Stimulated activated CD4-positive, alpha-beta T cell treated with anti-CD3 and anti-CD28 coated beads, Interleukin-1b, Interleukin-23, amount 100 ng/mL, for 4 hours (primary cell): ENCODE measurements around the gene LMBRD2.
"Not testable (repeated sequence)": the region's sequence is repeated elsewhere in the genome, so short reads cannot be mapped to it uniquely, and the experiment has no call there.

Source experiments
- DNase-seq, 2 donors: peaks; one replicate each; pipeline ENCODE4 v3.0.0-alpha.2; 2020; ENCODE audit warnings: low read depth in 2 of 2

LMBRD2 gene

DNA sequence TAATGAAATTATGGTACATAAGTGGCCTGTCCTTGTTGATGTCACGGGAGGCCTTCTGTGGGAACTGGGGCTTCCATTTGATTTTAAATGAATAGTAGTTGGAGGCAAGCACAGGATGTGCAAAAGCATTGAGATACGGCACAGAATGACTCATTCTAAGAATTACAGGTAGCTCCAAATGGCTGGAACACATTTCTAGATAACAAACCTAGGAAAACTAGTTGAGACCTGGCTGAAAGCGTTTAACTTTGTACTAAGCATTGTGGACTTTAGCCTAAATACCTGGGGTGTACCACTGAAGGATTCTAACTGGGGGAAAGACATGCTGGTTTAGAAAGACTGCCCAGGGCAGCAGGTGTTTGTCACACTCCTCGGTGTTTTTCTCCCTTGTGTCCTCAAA, 9.7 kb upstream of the LMBRD2 start:
- DNase-seq: no peak

DNA sequence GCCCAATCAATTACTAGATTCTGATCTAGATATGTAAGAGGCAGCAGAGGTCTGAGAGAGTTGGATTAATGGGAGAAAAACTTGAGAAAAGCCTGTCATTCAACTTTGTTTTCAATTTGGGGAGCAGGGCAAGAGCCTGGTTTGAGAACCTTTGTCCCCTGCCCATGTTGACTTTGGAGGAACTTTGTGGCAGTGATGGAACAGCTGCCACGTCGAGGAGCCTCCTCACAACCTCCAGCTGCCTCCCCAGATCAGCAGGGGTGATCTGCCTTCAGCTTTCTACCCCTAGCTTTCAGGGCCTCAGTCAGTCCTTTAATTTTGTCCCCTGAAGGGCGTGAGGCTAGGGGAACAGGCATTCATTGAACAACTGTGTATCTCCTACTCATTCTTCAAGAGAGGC, 8.9 kb upstream of the LMBRD2 start:
- no peak for DNase-seq

DNA sequence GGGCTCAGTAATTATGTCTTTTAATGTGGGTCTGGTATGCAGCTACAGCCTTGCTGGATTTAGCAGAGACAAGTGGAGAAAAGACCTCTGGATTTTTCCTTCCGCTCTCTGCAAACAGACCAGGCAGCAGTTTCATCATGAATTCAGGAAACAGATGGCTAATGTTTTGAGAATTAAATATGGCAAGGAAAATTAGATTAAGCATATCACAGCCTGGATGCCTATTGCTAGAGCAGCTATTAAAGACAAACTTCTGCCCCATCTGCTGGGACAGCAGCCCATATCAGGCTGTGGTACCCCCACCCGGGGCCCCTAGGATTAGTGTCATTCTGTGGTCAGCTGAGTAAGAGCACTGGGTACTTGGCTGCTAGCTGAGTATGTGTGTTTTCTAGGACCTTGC, 6.5 kb upstream of the LMBRD2 start:
- no peak for DNase-seq

DNA sequence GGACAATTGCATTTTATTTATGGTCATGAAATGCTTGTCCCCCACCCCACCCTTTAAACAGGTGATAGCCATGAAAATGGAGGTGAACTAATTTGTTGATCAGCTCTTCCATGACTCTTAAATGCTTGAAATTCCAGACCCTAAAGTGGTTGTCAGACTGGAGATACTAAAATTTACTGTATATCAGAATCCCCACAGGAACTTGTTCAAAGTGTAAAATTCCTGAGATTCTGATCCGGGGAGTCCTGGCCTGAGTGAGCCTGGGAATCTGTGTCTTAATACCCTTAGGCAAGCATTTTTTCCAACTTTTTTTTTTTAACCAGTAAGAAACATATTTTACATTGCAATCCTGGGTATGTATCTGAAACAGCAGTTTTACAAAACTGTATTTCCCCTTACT, 4.9 kb upstream of the LMBRD2 start:
- DNase-seq: no peak

DNA sequence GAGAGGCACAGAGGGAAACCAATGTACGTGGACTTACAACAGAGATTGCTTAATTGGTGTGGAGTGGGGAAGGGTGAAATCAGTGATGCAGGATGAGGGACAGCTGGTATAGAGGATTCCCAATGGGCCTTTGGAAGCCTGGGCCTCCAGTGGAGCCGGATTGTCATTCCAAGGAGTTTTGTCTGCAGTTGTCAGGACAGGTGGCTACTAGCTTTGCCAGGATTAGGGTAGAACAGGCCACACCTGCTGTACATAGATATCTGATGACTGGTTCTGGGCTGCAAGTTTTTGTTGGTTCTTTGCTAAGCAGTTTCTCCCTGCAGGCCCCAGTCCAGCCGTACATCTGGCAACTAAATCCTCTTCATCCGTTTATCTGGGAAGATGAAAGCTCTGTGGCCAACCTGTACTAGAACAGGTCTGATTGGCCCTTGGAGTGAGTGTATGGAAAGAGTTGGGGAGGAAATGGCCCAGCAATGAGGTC, 4.5 kb upstream of the LMBRD2 start:
- no peak for DNase-seq

DNA sequence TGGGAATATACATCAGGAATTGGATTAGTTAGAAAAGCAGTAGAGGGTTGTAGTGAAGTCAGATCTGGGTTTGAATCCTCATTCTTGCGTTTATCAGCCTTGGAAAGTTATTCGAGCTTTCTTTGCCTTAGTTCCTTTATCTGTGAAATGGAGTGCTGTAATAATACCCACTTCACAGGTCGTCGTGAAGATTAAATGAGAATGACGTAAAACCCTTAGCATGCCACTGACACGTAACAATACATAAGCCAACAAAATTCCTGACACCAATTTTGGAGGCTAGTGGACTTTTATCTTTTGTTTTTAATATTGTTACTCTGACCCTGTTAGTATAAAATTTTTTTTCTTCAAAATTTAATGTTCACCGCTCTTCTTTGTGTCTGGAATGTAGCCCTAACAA, 3.6 kb upstream of the LMBRD2 start:
- no peak for DNase-seq

DNA sequence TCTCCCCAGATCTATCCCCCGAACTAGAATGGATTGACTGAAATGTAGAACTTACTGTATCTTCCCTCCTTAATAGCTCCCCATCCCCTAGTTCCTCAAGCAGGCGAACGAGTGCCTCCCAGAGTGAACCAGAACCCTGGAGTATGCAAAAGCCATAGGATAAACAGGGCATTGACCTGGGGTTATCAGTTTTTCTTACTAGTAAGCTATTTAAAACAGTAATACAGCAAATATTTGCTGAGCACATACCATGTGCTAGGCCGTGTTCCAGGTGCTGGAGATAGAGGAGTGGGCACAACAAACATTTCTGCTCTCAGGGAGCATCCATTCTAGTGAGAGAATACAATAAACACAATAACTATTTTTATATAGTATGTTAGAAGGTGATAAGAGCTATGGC, 2.0 kb upstream of the LMBRD2 start:
- DNase-seq: no peak

DNA sequence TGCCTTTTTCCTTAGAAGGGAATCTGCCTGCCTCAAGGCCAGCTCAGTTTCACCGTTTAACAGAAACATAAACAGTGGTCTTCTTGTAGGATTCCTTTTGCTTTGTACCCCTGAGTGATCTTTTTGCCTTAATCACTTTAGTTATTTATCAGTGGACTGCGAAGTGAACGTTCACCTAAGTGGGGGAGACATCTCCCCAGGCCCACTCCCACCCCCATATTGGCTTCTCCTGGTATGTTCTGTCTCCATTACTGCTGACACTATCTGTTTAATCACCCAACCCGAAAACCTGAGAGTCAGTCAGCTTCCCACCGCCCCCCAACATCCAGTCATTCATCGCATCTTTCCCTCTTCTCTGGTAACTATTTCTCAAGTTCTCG, 1.6 kb upstream of the LMBRD2 start:
- DNase-seq: no peak

DNA sequence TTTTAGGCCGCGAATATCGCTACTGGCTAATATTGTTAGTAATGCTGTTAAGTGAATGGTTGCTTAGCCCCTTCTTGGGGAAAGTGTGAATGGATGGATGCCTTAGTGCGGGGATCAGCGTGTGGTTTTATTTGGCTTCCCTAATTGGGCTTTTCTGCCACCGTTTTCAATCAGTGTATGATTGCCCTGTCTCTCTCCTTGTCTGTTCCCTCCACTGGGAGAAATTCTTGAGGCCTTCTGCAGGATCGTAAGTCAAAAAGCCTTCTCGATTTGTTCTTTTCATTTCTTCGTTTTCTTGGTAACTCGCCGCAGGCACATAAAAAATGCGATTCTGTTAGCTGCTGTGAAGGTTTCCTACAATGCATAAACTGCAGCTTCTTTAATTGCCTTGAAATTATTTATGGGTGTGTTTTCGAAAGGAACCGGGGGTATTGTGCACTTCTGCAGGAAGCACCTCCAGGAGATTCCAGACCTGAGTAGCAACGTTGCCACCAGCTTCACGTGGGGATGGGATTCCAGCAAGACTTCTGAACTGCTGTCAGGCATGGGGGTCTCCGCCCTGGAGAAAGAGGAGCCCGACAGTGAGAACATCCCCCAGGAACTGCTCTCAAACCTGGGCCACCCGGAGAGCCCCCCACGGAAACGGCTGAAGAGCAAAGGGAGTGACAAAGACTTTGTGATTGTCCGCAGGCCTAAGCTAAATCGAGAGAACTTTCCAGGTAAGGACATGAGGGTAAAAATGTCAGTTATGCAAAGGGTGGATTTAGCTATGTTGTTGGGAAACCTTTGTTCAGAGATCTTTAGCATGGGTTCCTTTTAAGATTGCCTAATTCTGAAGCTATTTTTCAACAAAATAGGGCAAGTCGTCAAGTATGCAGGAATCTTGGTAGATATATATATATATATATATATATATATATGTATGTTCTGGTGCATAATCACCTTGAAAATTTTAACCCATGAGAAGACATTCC, 924 bp upstream of the LMBRD2 start:
- no peak for DNase-seq

DNA sequence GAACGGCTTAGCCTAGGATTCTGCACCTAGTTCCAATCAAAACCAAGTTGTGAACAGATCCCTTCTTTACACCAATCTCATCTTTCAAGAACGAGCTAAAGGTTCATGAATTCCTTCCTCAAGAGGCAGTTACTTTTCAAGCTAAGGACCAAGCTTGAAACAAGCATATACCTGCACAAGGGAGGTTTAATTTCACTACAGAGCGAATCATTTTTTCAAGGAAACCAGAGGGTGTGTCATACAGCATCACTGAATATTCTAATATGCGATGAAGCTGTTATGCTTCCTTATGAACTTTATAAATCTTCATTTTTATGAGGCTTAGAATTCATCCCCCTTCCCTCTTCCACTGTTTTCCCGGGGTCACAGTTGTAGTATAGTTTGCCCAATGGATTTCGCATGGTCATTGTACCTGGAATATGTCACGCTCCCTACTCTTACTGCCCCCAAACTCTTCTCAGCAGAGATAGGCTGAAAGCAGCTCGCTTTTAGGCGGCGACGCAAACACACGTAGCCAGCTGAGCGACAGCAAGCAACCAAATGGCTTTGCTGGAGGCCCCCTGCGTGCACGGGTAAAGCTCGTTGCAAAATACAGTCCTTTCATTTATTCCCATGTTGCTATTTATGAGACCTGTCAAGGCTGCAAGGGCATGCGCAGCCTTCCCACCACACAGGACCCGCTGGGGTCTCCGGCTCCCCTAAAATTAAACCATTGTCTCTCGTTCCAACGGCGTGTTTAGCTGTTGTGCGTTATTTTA, 832 bp downstream of the LMBRD2 start:
- DNase-seq: peak in 1 of 2 donors; percentile 24

DNA sequence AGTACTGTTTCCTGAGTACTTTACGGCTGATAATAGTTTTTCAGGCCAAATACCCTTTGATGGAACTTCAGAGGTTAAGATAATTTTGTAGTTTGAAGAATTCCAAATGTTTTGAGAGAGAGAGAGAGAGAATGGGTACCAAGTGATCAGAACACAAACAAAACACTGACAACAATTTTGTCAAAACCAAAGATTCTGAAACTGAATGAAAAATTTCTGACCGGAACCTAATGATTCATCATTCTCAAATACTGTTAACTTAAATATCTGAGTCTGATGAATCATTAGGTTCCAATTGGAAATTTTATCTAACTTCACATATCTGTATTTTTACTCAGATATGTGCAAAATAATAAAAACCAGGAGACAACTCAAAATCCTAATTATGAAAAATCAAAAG, 4.0 kb downstream of the LMBRD2 start:
- DNase-seq: no peak

DNA sequence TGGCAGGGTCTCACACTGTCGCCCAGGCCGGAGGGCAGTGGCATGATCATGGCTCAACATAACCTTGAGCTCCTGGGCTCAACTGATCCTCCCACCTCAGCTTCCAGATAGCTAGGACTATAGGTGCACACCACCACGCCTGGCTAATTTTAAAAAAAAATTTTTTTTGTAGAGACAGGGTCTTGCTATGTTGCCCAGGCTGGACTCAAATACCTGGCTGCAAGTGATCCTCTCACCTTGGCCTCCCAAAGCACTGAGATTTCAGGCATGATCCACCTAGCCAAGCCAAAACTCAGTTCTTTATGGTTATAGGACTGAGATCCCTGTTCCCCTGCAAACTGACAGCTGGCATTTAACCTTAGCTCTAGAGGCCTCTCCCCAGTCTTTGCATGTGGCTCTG, 5.3 kb downstream of the LMBRD2 start:
- DNase-seq: no peak

DNA sequence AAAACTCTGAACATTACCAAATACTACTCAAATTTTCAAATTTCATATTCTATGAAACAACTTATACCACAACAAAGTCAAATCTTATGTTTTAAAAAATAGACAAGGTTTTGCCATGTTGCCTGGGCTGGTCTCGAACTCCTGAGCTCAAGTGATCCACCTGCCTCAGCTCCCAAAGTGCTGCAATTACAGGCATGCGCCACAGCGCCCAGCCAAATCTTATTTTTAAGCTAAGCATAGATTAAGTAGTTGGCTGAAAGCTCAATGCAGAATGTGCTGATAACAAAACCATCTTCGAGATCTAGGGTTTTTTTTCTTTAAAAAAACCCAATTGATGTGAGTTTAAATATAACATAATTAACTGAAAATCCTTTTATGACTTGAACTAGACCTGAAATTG, 6.4 kb downstream of the LMBRD2 start:
- DNase-seq: no peak

DNA sequence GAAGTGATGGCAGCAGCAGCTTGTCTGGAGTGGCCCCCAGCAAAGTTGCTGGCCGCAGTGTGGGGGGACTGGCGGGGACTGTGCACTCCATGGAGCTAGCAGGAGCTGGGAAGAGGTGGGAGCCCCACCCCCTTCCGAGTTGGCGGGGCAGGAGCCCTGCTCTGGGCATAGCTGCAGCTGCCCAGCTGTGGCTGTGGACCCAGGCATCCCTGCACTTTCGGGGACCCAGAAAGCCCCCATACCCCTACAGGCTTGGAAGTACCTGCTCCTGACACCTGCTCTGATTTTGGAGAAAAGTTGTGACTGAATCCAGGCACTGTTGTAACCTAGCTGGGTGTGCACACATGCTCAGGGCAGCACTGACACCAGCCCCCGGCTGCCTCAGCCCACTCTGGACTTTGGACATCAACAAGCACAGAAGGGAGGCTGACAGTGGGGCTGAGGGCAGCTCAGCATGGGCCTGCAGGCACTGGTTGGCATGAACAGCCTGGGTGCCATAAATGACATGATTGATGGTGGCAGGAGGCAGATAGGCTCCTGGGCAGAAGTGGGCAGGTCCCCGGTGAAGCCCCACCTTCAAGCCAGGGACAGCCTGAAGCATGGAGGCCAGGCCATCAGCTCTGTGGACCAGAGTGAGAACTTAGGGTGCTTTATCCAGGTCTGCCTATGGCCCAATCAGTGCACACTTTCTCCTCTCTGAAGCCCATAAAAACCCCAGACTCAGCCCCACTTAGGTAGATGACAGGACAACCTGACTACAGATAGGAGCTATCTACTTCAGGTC, 12.6 kb downstream of the LMBRD2 start:
- no peak for DNase-seq

DNA sequence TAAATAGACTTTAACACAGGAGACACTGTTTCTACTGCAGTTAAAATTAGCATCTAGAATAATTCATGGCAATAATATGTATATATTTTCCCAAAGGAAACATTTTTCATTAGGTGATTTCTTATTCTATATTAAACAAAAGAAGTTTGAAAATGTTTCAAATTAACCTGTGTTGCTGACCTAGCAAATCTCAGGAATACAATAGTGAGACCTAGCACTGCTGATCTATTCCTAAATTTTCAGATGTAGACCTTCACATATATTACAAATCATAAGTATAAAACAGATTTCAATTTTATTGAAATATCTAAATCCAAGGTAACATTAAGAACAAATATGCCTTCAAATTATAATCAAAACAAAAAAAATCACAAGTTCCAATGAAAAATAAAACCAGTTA, 15.1 kb downstream of the LMBRD2 start:
- no peak for DNase-seq

DNA sequence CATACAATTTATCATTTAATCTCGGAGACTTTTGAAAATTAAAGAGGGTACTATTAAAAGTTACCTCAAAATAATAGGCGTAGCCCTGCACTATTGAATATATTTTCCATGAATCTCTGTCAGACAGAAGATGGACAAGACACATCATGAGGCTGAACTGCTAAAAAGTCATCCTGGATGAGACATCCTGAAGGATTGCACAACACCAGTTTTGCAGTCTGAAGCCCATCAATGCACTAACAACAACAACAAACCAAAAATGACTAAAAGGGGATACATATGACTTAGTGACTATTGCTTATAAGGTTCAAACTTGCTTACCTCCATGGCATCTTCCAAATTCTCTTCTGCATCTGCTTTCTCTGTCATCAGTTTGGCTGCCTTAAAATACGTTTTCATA, 15.7 kb downstream of the LMBRD2 start:
- no peak for DNase-seq

DNA sequence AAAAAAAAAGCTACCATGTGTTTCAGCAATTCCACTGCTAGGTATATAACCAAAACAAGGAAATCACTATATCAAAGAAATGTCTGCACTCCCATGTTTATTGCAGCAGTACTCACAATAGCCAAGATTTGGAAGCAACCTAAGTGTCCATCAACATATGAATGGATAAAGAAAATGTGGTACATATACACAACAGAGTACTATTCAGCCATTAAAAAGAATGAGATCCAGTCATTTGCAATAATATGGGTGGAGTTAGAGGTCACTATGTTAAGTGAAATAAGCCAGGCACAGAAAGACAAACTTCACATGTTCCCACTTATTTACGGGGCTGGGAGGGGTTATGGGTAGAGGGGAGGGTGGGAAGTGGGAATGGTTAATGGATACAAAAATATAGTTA, 18.7 kb downstream of the LMBRD2 start:
- DNase-seq: not testable (repeated sequence)

DNA sequence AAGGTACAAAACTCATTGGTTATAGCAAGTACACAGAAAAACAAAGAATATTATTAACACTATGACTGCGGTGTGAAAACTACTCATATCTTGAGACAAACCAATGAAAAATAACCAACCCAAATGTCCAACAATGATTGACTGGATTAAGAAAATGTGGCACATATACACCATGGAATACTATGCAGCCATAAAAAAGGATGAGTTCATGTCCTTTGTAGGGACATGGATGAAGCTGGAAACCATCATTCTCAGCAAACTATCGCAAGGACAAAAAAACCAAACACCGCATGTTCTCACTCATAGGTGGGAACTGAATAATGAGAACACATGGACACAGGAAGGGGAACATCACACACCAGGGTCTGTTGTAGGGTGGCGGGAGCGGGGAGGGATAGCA, 22.0 kb downstream of the LMBRD2 start:
- not testable (repeated sequence) for DNase-seq

DNA sequence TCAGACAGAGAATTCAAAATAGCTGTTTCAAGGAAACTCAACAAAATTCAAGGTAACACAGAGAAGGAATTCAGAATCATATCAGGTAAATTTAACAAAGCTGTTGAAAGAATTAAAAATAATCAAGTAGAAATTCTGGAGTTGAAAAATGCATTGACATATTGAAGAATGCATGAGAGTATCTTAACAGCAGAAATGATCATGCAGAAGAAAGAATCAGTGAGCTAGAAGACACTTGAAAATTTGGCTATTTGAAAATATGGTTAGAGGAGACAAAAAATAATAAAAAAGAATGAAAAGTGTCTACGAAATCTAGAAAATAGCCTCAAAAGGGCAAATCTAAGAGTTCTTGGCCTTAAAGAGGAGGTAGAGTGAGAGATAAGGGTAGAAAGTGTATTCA, 22.9 kb downstream of the LMBRD2 start:
- DNase-seq: no peak

DNA sequence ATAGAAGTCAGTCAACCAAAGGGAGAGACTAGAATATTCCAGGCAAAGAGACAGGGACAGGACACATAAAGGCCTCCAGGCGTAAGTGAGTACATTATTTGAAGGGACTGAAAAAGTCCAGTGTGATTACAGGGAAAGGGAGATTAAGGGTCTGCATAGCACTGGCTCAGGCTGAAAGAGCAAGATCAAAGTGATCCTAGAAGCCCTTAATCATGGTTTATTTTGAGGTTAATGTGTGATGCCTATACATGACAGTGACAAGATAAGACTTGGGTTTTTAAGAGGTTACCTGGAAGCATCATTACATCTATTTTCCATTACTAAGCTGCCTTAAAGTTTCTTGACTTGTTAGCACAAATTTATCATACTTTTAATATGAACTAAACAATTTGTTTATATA, 25.8 kb downstream of the LMBRD2 start:
- DNase-seq: no peak

DNA sequence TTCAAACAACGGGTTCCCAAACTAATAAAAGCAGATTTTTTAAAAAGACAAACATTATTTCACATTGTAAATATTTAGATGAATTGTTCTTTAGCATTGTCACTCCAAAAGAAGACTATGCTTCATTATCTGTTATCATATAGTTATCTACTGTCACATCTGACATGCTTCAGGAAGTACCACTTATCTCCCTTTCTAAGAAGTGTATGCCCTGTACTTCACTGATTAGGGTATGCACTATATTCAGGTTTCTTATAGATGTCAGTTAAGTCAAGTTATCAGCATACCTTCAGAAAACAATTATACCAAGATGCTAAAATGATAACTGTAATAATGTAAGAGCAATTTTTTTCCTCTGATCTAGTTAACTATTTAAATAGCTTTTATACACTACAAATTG, 40.4 kb downstream of the LMBRD2 start:
- DNase-seq: no peak

DNA sequence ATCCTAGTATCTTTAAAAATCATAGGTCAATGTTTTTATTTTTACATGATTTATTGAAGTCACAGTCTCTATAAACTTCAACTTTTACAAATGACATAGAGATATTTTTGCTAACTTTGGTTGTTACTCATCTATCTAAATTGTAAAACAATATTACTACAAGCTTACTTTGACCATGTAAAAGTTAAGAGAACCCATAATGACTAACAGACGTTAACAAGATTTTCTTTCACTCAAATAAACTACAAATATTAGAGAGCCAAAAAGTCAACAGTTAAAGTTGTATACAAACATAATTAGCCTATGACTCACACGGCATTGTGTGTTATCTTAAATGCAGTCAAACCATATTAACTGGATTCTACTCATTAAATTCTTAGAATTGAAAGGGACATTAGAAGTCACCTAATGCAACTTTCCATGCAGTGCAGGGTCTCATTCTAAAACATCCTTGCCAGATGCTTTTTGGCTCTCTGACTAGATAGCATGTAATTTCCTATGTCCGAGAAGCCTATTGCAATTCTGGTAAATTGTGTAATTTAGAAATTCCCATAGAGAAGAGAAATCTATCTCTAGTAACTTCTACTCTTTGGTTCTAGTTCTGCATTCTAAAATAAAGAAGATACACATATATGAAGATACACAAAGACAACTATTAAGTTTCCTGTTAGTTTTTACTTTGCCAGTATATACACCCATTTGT, 42.8 kb downstream of the LMBRD2 start:
- DNase-seq: no peak
